Tongue (tissue), 2 donors: ENCODE measurements around the gene WWC1. TPM values are rescaled to one million over a fixed set of nuclear protein-coding genes. Genes with fewer than 3 reads are reported as not detected.

Source experiments
- DNase-seq: peaks from one replicate; pipeline ENCODE4 v3.0.0-alpha.2; 2015
- total RNA-seq: library from RNA; depleted of rRNA; stranded (reverse); fragments of >200 nt; gene quantifications from one replicate; pipeline ENCODE4 v1.2.3, GENCODE V29; 2014

Gene WWC1
- total RNA-seq, 1 donor from 2014 or later = 15.5 TPM

- DNase-seq = no peak
Measured at GRCh38 chr5:168494057-168494555, 202.7 kb downstream of the WWC1 start.

- DNase-seq = no peak
Measured at GRCh38 chr5:168502563-168503237, 211.3 kb downstream of the WWC1 start.

GRCh38 chr5:168513861-168514428 lies 222.5 kb downstream of the WWC1 start:
- DNase-seq = no peak

Other genes starting within 250 kb of the WWC1 start
- gene RARS1, start 194.8 kb downstream of the WWC1 start, total RNA-seq = 124 TPM
- 6.9 TPM for gene FBLL1, start 237.7 kb downstream of the WWC1 start, total RNA-seq